Endothelial cell of umbilical vein (primary cell): Measurements from ENCODE around the gene PSMD10. TPM values are rescaled to one million over a fixed set of nuclear protein-coding genes. Genes with fewer than 3 reads are reported as not detected.

Experiments used
- BruUV-seq: library from RNA; stranded (reverse); fragments of 400-500 nt; replicated peaks from 2 replicates; lab custom pipeline; 2021; lab: Mats Ljungman, UMichigan
- CTCF ChIA-PET: fragments of 300-600, 350-600 bp; sonication (Branson Sonifier 250); formaldehyde crosslinking; loops from one replicate; lab custom pipeline; 2021; ENCODE audit warnings: antibody characterized with exemption, inconsistent platforms; lab: Charles Lee
- POLR2A ChIA-PET: fragments of 300-600, 350-600 bp; sonication (Branson Sonifier 250); formaldehyde crosslinking; loops from one replicate; lab custom pipeline; 2021; ENCODE audit warnings: antibody characterized with exemption, inconsistent platforms; lab: Charles Lee
- DNase-seq: peaks from one replicate; pipeline ENCODE4 v3.0.0-alpha.2; 2011; ENCODE audit warnings: low read depth, low spot score
- FAIRE-seq: peaks from 2 replicates; lab custom pipeline; 2011; peaks lifted over from hg19 to GRCh38; lab: Jason Lieb, UNC
- H2AFZ ChIP-seq: 2 replicates; pipeline ENCODE4 v1.6.0; 2012; ENCODE audit warnings: low read depth, low read length, control low read depth, inconsistent platforms
- H3K27ac ChIP-seq: 2 replicates; pipeline ENCODE4 v1.5.1; 2011; ENCODE audit warnings: low read depth, mild to moderate bottlenecking, control low read depth, low read length, moderate library complexity; ENCODE audit not compliant: insufficient read depth
- H3K27me3 ChIP-seq, 2 experiments: 2 replicates each; pipeline versions ENCODE4 v1.6.0 to v1.6.1; 2011; ENCODE audit warnings: low read length in 2 of 2, mixed read lengths in 1 of 2; ENCODE audit not compliant: control insufficient read depth in 2 of 2, insufficient read depth in 2 of 2
- H3K36me3 ChIP-seq, 2 experiments: 2 replicates in 1 of 2; 3 replicates in 1 of 2; pipeline ENCODE4 v1.5.1; 2011; ENCODE audit warnings: low read length in 2 of 2, mild to moderate bottlenecking in 1 of 2, moderate library complexity in 1 of 2; ENCODE audit not compliant: control insufficient read depth in 2 of 2, insufficient read depth in 2 of 2; ENCODE audit errors: extremely low read depth in 1 of 2
- H3K4me1 ChIP-seq: 3 replicates; pipeline ENCODE4 v1.5.1; 2011; ENCODE audit warnings: mild to moderate bottlenecking, low read length; ENCODE audit not compliant: control insufficient read depth, insufficient read depth; ENCODE audit errors: extremely low read depth
- H3K4me2 ChIP-seq: 2 replicates; pipeline ENCODE4 v1.6.1; 2011; ENCODE audit warnings: low read length, control low read depth, mixed read lengths; ENCODE audit not compliant: insufficient read depth
- H3K4me3 ChIP-seq, 3 experiments: fragments of 200-600 bp in 1 of 3; sonication (generic), shearing (Covaris generic) in 1 of 3; replicated peaks in 1 of 3; 2 replicates each; pipeline ENCODE4 v1.5.1; 2011 to 2016; ENCODE audit warnings: control low read depth in 3 of 3, low read length in 3 of 3, mild to moderate bottlenecking in 2 of 3, inconsistent platforms in 1 of 3, low read depth in 1 of 3, moderate library complexity in 1 of 3; ENCODE audit not compliant: insufficient read depth in 1 of 3
- H3K79me2 ChIP-seq: 2 replicates; pipeline ENCODE4 v1.6.0; 2012; ENCODE audit warnings: low read length, inconsistent platforms; ENCODE audit not compliant: control insufficient read depth, insufficient read depth
- H3K9ac ChIP-seq: replicated peaks from 2 replicates; pipeline ENCODE3; 2011; ENCODE audit warnings: low read length, control low read depth; ENCODE audit not compliant: insufficient read depth; ENCODE audit errors: extremely low read depth
- H3K9me1 ChIP-seq: replicated peaks from 3 replicates; pipeline ENCODE4 v1.6.0; 2011; ENCODE audit warnings: mild to moderate bottlenecking, low read length; ENCODE audit not compliant: control insufficient read depth, insufficient read depth; ENCODE audit errors: extremely low read depth
- H3K9me3 ChIP-seq: replicated peaks from 2 replicates; pipeline ENCODE4 v1.5.1; 2012; ENCODE audit warnings: low read length, inconsistent platforms; ENCODE audit not compliant: control insufficient read depth, insufficient read depth
- H4K20me1 ChIP-seq: replicated peaks from 2 replicates; pipeline ENCODE3; 2011; ENCODE audit warnings: mild to moderate bottlenecking, low read length; ENCODE audit not compliant: control insufficient read depth, insufficient read depth; ENCODE audit errors: extremely low read depth
- CTCF ChIP-seq, 2 donors: IDR thresholded peaks; 1 replicate in 1 of 2; 2 replicates in 1 of 2; pipeline ENCODE4 v1.5.1; 2011; ENCODE audit warnings: low read length in 2 of 2, mild to moderate bottlenecking in 2 of 2, moderate library complexity in 2 of 2, control low read depth in 1 of 2, inconsistent platforms in 1 of 2, low read depth in 1 of 2; ENCODE audit not compliant: insufficient read depth in 1 of 2; ENCODE audit errors: extremely low read depth in 1 of 2
- EZH2 ChIP-seq: IDR thresholded peaks from 2 replicates; pipeline ENCODE4 v1.6.1; 2012; ENCODE audit warnings: borderline replicate concordance, low read depth, mild to moderate bottlenecking, moderate library complexity, low read length, inconsistent platforms; ENCODE audit not compliant: severe bottlenecking
- FOS ChIP-seq: IDR thresholded peaks from 2 replicates; pipeline ENCODE4 v1.6.1; 2011; ENCODE audit warnings: mild to moderate bottlenecking, low read length, moderate library complexity, borderline replicate concordance; ENCODE audit not compliant: insufficient read depth
- GATA2 ChIP-seq: IDR thresholded peaks from 2 replicates; pipeline ENCODE4 v1.7.0; 2011; ENCODE audit warnings: low read depth, mild to moderate bottlenecking, moderate library complexity, mixed read lengths, low read length; ENCODE audit not compliant: insufficient read length, insufficient read depth
- JUN ChIP-seq: IDR thresholded peaks from 2 replicates; pipeline ENCODE4 v1.6.1; 2011; ENCODE audit warnings: borderline replicate concordance, low read depth; ENCODE audit not compliant: insufficient read length, insufficient read depth
- MAX ChIP-seq: IDR thresholded peaks from 2 replicates; pipeline ENCODE4 v1.6.1; 2011; ENCODE audit not compliant: insufficient read depth, insufficient read length
- MYC ChIP-seq: IDR thresholded peaks from one replicate; pipeline ENCODE4 v1.6.1; 2011; ENCODE audit warnings: mild to moderate bottlenecking, low read depth, low read length
- POLR2A ChIP-seq: IDR thresholded peaks from 2 replicates; pipeline ENCODE4 v1.6.1; 2012; ENCODE audit warnings: low read depth, mild to moderate bottlenecking, control low read depth, low read length
- POLR2AphosphoS5 ChIP-seq: IDR thresholded peaks from 2 replicates; pipeline ENCODE4 v1.6.1; 2012; ENCODE audit warnings: low read depth, mild to moderate bottlenecking, control low read depth, low read length, moderate library complexity; ENCODE audit not compliant: insufficient read depth
- dilution Hi-C: fragments of 300-500 bp; cut with MboI; formaldehyde crosslinking; loops from one replicate; pipeline ENCODE4 v1.15.0; 2019; ENCODE audit warnings: low sequenced_read_pairs; ENCODE audit not compliant: extremely low pct_ligation_motif_present
- intact Hi-C: fragments of 100-400 bp; cut with micrococcal nuclease; formaldehyde crosslinking; loops from one replicate; pipeline ENCODE4 v1.10.0; 2022
- polyA plus RNA-seq, 4 experiments: library from polyadenylated mRNA; depleted of rRNA in 3 of 4; stranded (reverse) in 3 of 4; unstranded in 1 of 4; fragments of >200 nt; gene quantifications; 2 replicates each; pipeline versions ENCODE4 v1.2.1 to v1.2.3, GENCODE V29; 2011 to 2012; ENCODE audit warnings: missing spikeins in 1 of 4
- total RNA-seq: library from RNA; stranded (reverse); gene quantifications from 2 replicates; pipeline ENCODE4 v1.2.3, GENCODE V29; 2021

Gene PSMD10
- total and polyA plus RNA-seq, 2 donors (not counting 3 experiments of a cell fraction or from before 2014, with no cell fraction given): 82.7 to 93.8 TPM

- CTCF ChIA-PET: interaction anchor here (1.1 to 2.0 kb wide), 5 partner anchors 9 to 109 kb away, joined by 3 to 6 read pairs (median 4); partner anchors contain the start of genes ATG4A and PSMD10
Observed at GRCh38 chrX:108130889-108131288, 39.5 kb upstream of the PSMD10 start.

More at GRCh38 chrX:108130889-108131288, 39.5 kb upstream of the PSMD10 start:
- Histone ChIP-seq H3K4me2 (no peak overlapping the region), H3K27me3 (no peaks in the 10 kb centered on the region), H3K4me1 (peaks cover 36% of the 10 kb centered on the region), H3K9me3 (no peaks in the 10 kb centered on the region), H3K9ac (peak overlapping the region; percentile 43), H3K27ac (peak overlapping the region; percentile 91), H3K36me3 (peaks cover 3 to 4% of the 10 kb centered on the region in 2 experiments), H4K20me1 (no peaks in the 10 kb centered on the region), H3K4me3 (no peak overlapping the region), H2AFZ (no peak overlapping the region), H3K79me2 (no peaks in the 10 kb centered on the region), H3K9me1 (no peaks in the 10 kb centered on the region)
- intact Hi-C loops: loop anchor here (1.0 to 2.0 kb wide), 5 partner anchors 40 to 454 kb away; partner anchors contain the start of genes ATG4A and PSMD10
- TF ChIP-seq EZH2 (no peak), JUN (no peak), MYC (no peak), CTCF (IDR thresholded peaks at IDR 0.05; ENCODE audit: extremely low read depth in 1 of 2, insufficient read depth in 1 of 2, low read depth in 1 of 2, low read length in 2 of 2) (no peak), MAX (no peak), POLR2AphosphoS5 (no peak), POLR2A (no peak), FOS (no peak), GATA2 (no peak)
- TSS peak; percentile 88 for BruUV-seq
- no peak for FAIRE-seq
- dilution Hi-C loops: no loop called here
- DNase-seq: peak; percentile 24
- POLR2A ChIA-PET: interaction anchor here (1.2 kb wide), 2 partner anchors 8 to 39 kb away, joined by 4 to 17 read pairs; partner anchors contain the start of genes ATG4A and PSMD10
